Type B pancreatic cell (in vitro differentiated cells): Measurements from ENCODE around the gene UACA. TPM values are rescaled to one million over a fixed set of nuclear protein-coding genes. Genes with fewer than 3 reads are reported as not detected.

Experiments
- DNase-seq: peaks from one replicate; pipeline ENCODE4 v3.0.0; 2021; ENCODE audit warnings: mixed read lengths; ENCODE audit not compliant: unreplicated experiment; ENCODE audit errors: extremely low spot score
- H3K27ac Mint-ChIP-seq: 2 replicates; pipeline ENCODE4 v1.8.0; 2021; ENCODE audit warnings: mild to moderate bottlenecking, mixed read lengths
- H3K27me3 Mint-ChIP-seq: 2 replicates; pipeline ENCODE4 v1.8.0; 2021; ENCODE audit warnings: mixed read lengths
- H3K36me3 Mint-ChIP-seq: 2 replicates; pipeline ENCODE4 v1.8.0; 2021; ENCODE audit warnings: mixed read lengths
- H3K4me1 Mint-ChIP-seq: one replicate; pipeline ENCODE4 v1.8.0; 2021; ENCODE audit warnings: mixed read lengths; ENCODE audit not compliant: unreplicated experiment
- H3K4me3 Mint-ChIP-seq: 2 replicates; pipeline ENCODE4 v1.8.0; 2021; ENCODE audit warnings: mild to moderate bottlenecking, mixed read lengths
- H3K9me3 Mint-ChIP-seq: 2 replicates; pipeline ENCODE4 v1.8.0; 2021; ENCODE audit warnings: mixed read lengths
- total RNA-seq: library from RNA; stranded (reverse); gene quantifications from 2 replicates; pipeline ENCODE4 v1.2.1, GENCODE V29; 2021; ENCODE audit warnings: low replicate concordance
- TF ChIP-seq, protein P1 (sequence below): fragments of 200-600 bp; sonication (generic); conservative IDR thresholded peaks from 2 replicates; pipeline ENCODE4 v1.5.0; 2021; ENCODE audit warnings: antibody characterized with exemption, mild to moderate bottlenecking

UACA gene
- total RNA-seq, 1 donor from 2014 or later, result 36.4 TPM

- H3K4me3 Mint-ChIP-seq, result peak overlapping the region; percentile 7
- no peaks in the 10 kb centered on the region for H3K9me3 Mint-ChIP-seq
- TF ChIP-seq, protein P1, sequence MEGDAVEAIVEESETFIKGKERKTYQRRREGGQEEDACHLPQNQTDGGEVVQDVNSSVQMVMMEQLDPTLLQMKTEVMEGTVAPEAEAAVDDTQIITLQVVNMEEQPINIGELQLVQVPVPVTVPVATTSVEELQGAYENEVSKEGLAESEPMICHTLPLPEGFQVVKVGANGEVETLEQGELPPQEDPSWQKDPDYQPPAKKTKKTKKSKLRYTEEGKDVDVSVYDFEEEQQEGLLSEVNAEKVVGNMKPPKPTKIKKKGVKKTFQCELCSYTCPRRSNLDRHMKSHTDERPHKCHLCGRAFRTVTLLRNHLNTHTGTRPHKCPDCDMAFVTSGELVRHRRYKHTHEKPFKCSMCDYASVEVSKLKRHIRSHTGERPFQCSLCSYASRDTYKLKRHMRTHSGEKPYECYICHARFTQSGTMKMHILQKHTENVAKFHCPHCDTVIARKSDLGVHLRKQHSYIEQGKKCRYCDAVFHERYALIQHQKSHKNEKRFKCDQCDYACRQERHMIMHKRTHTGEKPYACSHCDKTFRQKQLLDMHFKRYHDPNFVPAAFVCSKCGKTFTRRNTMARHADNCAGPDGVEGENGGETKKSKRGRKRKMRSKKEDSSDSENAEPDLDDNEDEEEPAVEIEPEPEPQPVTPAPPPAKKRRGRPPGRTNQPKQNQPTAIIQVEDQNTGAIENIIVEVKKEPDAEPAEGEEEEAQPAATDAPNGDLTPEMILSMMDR, result no peak
- H3K27me3 Mint-ChIP-seq, result no peaks in the 10 kb centered on the region
- DNase-seq, result no peak
- H3K36me3 Mint-ChIP-seq, result no peaks in the 10 kb centered on the region
- H3K4me1 Mint-ChIP-seq, result peaks cover 50% of the 10 kb centered on the region
- H3K27ac Mint-ChIP-seq, result peak overlapping the region; percentile 7
Measured at GRCh38 chr15:70703096-70703878, 60.1 kb downstream of the UACA start.

- H3K36me3 Mint-ChIP-seq, result no peaks in the 10 kb centered on the region
- H3K27me3 Mint-ChIP-seq, result no peaks in the 10 kb centered on the region
- H3K4me1 Mint-ChIP-seq, result peaks cover 50% of the 10 kb centered on the region
- TF ChIP-seq, protein P1, result no peak
- no peaks in the 10 kb centered on the region for H3K9me3 Mint-ChIP-seq
- no peak overlapping the region for H3K4me3 Mint-ChIP-seq
- DNase-seq, result no peak
- peak overlapping the region; percentile 7 for H3K27ac Mint-ChIP-seq
Measured at GRCh38 chr15:70702584-70702983, 60.8 kb downstream of the UACA start.

- no peaks in the 10 kb centered on the region for H3K27me3 Mint-ChIP-seq
- DNase-seq, result no peak
- no peaks in the 10 kb centered on the region for H3K9me3 Mint-ChIP-seq
- no peaks in the 10 kb centered on the region for H3K36me3 Mint-ChIP-seq
- H3K27ac Mint-ChIP-seq, result peak overlapping the region; percentile 65
- H3K4me1 Mint-ChIP-seq, result peaks cover 50% of the 10 kb centered on the region
- TF ChIP-seq, protein P1, result no peak
- H3K4me3 Mint-ChIP-seq, result peak overlapping the region; percentile 81
Measured at GRCh38 chr15:70701891-70702568, 61.3 kb downstream of the UACA start.

- Mint-ChIP-seq H3K9me3 (no peaks in the 10 kb centered on the region), H3K4me3 (peak overlapping the region; percentile 81), H3K27me3 (no peaks in the 10 kb centered on the region), H3K36me3 (no peaks in the 10 kb centered on the region), H3K27ac (peak overlapping the region; percentile 9), H3K4me1 (peaks cover 50% of the 10 kb centered on the region)
- TF ChIP-seq, protein P1, result no peak
- DNase-seq, result no peak
Measured at GRCh38 chr15:70701171-70701570, 62.2 kb downstream of the UACA start.

DNA sequence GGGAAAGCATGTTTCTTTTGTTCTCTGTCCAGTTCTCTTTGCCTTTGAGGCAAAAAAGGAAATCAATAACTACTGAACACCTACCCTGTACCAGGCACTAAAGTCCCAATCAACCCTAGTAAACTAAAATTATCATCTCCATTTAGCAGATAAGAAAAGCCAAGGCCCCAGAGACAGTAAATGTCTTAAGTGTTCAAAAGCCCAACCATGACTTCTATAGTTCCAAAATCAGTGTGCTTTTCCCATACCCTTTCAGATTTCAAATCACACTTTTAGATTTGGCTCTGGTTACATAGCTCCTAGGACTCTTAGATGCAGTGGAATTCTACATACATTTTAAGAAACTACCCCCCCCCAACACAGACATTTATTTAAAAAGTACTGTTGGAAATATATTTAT lies 63.5 kb downstream of the UACA start:
- no peaks in the 10 kb centered on the region for H3K27me3 Mint-ChIP-seq
- no peak for DNase-seq
- H3K36me3 Mint-ChIP-seq, result no peaks in the 10 kb centered on the region
- no peaks in the 10 kb centered on the region for H3K9me3 Mint-ChIP-seq
- peak overlapping the region; percentile 4 for H3K27ac Mint-ChIP-seq
- peak overlapping the region; percentile 32 for H3K4me3 Mint-ChIP-seq
- TF ChIP-seq, protein P1, result no peak
- peaks cover 50% of the 10 kb centered on the region for H3K4me1 Mint-ChIP-seq
